NCI-H524 (cell line): Measurements from ENCODE around the gene CRTC1.

ENCODE experiments used
- DNase-seq, 2 experiments: peaks; one replicate each; lab custom pipeline; 2025; lab: John Stamatoyannopoulos, UW

CRTC1 gene

GRCh38 chr19:18683109-18683957 is at the start of gene CRTC1:
Gene CRTC1 (plus strand): TSS chr19:18683680. CDS start chr19:18683703, 23 bp downstream.
- peak; percentile 63 to 87 for DNase-seq

GRCh38 chr19:18634612-18635297 is 48.7 kb upstream of the CRTC1 start:
- DNase-seq = peak in 1 of 2 experiments; percentile 59

DNA sequence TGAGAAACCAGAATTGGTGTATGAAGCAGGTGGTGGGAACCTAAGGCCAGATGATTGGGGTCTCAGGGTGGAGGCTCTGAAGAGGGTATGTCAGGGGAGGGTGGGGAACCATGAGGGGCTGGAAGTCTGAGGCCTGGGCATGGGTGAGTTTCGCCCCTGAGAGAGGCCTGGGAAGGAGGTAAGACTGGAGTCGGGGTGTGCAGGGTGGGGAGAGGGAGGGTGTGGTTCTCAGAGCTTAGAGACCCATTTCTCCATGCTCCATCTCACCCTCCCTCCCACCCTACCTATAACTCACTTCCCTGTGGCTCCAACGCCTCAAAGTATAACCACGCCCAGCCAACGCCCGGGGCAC is 47.7 kb upstream of the CRTC1 start:
- no peak for DNase-seq

DNA sequence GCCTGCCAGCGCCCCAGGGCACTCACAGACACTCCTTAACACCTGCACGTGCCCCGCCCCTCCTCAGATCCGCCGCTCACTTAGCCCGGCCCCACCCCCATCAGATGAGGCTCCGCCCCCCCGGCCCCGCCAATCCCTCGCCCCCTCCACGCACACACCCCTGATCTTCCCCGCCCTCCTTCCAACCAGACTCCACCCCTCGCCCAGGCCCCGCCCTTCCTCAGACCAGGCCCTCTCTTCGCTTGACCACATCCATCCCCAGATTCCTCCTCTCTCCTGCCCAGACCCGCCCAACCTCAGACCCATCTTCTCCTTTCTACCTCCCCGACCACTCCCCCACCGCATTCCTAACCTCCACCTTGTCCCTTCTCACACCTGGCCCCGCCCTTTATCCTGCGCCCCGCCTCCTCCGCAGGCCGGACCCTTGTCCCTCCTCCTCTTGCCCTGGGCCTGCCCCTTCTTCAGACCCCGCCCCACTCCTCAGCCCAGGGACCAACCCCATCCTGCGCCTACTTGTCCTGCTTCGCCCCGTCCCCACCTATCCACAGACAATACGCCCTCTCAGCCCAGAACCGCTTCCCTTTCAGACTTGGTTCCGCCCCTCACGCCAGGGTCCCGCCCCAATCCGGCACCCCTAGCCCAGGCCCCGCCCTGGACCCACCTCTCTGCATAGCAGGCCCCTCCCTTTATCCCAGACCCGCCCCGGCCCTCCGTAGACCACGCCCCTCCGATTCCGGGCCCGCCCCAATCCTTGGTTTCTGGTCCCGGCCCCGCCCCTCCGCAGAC is 47.1 kb upstream of the CRTC1 start:
- peak; percentile 87 to 92 for DNase-seq

DNA sequence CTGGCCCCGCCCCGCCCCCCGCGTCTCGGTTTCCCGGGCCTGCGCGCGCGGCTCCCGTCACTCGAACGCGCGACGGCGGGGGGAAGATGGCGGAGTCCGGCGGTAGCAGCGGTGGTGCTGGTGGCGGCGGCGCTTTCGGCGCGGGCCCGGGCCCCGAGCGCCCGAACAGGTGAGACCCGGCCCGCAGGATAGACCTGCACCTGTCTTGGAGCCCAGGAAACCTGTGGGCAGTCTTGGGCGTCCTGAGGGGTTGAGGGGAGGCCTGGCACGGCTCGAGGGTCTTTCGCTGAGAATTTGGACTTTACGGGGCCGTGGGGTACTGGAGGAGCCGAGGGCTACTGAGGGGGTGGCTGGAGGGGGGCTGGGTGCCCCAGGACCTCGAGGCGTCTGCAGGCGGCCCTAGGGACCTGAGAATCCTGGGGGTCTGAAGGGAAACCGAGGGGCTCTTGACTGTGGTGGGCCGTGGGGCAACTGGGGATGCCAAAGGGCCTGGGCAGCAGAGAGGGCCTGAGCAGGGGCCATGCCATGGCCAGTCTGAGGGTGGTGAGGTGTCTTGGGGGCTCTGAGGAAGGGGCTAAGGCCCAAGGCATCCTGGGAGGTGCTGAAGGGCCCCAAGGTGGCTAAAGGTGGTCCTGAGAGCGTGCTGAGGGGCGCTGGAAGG is 46.4 kb upstream of the CRTC1 start, which contains the start of gene KLHL26:
Gene KLHL26, plus strand, starts transcription at position 60 of the 661 bp plus-strand sequence. Its CDS starts 27 bp downstream, at position 87.
- DNase-seq = no peak

DNA sequence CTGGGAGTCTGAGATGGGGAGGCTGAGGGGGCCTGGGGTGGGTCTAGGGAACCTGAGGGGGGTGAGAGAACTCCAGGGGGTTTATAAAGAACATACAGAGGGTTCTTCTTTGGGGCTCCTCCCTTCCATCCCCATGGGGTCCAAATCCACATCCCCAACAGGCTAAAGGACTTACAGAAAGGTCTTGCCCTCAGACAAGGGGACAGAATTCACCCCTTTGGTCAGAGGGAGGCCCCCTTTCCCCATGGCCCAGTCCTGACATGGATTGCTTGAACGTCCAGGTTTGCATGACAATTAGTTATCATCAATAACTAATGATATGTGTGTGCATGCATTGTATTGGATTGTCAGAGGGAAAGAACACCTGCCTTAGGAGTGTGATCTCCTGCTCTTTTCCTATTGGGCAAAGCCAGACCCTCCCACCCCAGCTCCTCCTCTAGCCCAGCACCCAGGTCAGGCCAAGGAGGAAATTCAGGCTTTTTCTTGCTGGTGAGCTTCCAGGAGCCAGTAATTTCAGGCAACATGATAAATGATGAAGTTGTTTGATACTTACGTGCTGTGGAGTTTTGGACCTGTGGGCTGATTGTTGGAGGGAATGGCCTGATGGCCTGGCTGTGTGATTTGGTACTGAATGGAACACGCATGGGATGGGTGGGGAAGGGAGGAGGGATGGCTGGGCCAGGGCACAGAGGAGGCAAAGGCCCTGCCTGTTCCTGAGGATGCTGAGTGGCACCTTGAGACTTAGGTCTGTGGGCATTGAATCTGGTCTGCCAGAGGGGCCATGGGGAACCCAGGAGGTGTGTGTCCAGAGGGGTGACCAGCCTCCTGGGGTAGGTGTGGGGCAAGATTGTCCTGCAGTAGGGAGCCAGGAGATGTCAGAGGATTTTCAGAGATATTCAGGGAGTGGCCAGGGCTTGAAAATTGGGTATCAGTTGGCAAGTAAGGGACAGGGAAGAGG is 45.5 kb upstream of the CRTC1 start:
- no peak for DNase-seq

GRCh38 chr19:18639706-18640243 is 43.7 kb upstream of the CRTC1 start:
- no peak for DNase-seq

GRCh38 chr19:18644196-18645034 is 39.1 kb upstream of the CRTC1 start:
- no peak for DNase-seq

DNA sequence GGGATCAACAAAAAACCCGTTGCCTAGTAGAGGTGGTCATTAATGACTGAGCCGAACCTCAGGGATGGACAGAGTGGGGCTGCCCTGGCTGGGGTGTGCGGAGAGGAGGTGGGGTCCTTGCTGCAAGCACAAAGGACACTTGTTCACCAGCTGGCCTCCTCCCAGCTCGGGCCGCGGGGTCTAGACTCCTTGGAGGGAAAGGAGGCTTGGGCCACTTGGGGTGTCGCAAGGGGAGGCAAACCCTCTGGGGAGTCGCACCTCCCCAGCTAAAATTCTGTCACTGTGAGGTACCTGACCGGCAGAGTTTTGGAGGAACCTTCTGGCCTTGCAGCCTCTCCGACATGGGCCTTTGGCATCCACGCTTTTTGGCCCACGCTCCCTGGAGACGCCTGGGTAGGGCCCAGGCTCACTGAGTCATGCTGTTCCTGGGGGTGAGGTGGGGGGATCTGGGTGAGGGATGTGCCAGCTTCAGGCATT is 38.4 kb upstream of the CRTC1 start:
- DNase-seq = no peak

DNA sequence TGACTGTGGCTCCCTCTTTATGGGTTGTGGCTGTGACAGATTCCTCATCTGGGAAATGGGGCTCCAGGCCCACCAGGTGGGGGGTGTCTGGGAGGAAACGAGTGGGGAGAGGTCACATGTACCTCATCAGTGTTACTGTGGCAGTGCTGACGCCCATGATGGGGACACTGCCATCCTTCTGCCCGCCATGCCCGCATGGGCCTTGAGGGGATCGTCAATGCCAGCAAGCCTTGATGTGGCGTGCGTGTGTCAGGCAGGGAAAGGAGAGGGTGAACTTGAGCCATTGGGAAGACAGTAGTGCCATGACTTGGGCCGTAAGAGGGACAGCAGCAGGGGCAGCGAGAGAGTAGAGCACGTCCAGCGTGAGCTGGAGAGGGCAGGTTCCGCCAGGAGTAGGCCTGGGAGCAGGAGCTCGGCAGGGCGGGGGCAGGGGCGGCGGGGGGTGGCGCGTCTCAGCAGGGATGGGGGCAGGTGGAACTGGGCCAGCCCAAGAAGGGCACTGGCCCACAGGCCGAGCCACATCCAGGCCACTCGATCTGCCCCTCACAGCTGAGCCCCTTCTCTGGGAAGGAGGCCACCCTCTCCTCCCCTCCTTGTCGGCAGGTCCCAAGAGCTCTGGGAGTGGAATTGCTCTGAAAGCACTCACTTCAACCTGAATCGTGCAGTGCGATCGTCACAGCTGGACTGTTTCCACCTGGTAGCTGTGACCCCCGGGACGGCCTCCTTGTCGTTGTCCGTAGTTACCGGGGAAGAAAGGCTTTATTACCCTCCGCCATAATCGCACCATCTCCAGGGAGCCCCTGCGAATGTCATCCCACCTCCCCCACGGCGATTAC is 36.7 kb upstream of the CRTC1 start:
- DNase-seq = no peak

DNA sequence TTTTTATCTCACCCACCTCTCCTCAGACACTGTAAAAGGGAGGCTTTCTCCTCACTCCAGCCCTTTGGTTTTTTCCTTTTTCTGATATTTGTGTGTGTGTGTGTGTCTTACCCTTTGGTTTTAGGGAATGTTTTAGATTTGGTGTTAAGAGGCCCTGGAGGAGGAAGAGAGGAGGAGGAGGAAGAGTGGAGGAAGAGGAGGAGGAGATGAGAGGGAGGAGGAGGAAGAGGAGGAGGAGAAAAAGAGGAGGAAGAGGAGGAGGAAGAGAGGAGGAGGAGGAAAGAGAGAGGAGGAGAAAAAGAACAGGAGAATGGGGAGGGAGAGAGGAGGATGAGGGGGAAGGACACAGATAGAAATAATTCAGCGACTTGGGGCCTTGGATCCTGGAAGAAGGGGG is 36.1 kb upstream of the CRTC1 start:
- no peak for DNase-seq

DNA sequence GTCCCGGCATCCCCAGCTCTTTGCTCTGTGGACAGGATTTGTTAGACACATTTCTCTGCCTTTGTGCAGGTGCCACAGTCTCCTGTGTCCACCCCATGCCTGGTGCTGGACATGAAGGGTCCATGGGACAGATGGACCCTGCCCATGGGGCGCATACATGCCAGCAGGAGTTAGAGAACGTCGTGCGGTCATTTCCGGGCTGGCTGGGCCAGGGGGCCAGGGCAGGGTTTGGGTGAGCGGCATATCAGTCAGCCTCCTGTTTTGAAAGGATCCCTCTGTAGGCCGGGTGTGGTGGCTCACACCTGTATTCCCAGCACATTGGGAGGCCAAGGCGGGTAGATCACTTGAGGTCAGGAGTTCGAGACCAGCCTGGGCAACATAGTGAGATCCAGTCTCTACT is 35.7 kb upstream of the CRTC1 start:
- no peak for DNase-seq

DNA sequence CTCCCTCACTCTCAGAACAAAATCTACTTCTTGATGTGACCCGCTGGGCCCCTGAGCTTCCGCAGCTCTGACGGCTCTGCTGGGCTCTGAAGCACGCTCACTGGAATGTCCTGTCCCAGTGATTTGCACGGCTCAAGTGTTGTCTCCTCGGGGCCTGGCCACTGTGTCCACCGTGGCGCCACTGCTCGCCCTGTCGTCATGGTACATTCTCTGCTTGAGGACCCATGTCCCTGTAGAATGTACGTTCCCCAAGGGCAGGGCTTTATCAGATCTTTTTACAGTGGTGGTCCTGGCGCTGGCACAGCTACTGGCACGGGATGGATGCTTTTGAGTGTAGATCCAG is 34.5 kb upstream of the CRTC1 start:
- no peak for DNase-seq

DNA sequence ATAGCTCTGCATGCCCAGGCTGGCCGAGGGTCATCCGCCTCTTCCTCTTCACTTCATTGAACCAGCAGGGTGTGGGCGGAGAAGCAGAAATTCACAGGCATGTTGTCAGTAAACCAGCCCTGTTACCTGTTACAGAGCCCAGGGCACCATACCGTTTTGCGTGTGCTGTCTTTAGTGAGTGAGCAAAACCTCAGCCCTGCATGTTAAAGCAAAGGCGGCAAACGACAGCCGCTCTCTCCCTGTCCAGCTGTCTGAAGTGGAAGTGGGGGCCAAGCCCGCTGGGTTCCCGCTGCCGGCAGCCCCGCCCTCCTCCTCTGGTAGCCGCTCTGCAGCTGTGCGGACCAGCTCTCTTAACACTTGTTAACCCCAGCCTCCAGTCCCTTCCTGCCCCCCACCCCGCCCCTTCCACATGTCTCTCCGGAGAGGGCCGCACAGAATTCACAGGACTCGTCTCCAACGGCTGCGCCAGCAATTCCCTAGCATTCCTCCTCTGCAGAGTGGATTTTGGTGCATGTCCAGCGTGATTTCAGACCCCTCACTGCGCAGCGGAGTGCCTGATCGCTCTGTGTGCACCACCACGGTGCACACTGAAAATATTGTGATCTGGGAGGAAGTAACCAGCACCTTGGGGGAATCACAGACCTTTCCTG is 34.0 kb upstream of the CRTC1 start:
- peak; percentile 59 to 88 for DNase-seq

- no peak for DNase-seq
These were observed 33.5 kb upstream of the CRTC1 start for GRCh38 chr19:18650021-18650390.

GRCh38 chr19:18650468-18651041 is 32.9 kb upstream of the CRTC1 start:
- DNase-seq = no peak

DNA sequence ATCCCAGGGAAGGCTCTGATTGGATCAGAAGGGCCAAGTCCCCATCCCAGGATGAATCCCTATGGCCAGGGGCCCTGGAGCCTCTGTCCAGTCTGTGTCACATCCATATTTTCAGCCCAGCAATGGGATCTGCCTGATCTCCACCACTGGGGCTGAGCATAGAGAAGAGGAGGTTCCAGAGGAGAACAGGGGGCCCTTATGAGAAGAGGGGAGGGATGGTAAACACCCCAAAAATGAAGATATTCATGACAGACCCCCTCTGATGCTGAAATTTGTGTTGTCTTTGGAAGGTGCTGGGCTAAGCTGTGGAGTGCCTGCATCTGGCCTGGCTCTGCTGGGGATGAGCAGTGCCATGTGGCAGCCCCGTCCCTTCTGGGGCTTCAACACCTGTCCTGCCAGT is 32.2 kb upstream of the CRTC1 start:
- DNase-seq = no peak

DNA sequence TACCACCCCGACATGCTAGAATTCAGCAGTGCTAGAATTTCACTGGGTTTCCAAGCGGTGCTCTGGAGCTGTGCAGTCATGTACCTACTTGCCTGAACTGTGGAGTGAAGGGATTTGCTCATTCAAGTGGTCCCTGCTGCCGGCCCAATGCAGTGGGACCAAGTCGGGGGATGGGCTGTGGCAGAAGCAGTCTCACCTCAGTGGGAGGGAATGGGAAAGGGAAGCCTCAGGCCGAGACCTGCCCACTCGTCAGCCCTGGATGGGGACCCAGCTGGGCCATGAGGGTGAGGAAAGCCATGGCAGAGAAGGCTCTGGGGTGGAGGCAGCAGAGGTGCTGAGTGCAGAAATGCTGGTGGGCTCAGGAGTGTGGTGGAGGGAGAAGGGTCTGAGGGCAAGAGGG is 31.7 kb upstream of the CRTC1 start:
- DNase-seq = peak; percentile 54 to 90
